ENCODE results near the gene SHISA9. TPM values are rescaled to one million over a fixed set of nuclear protein-coding genes. Genes with fewer than 3 reads are reported as not detected.

SHISA9 gene
- total RNA-seq, 1 donor from 2014 or later: 3.7 TPM

- H3K4me3 ChIP-seq (ENCODE audit: low read depth, low read length): no peak overlapping the region
- no peak for TF ChIP-seq CTCF (conservative IDR thresholded peaks at IDR 0.05; ENCODE audit: low read depth, low read length)
- DNase-seq (ENCODE audit: low read depth): no peak
These were observed 257.0 kb downstream of the SHISA9 start for GRCh38 chr16:13158427-13158826.

GRCh38 chr16:13165024-13165423 lies 263.6 kb downstream of the SHISA9 start:
- no peak overlapping the region for H3K4me3 ChIP-seq (ENCODE audit: low read depth, low read length)
- DNase-seq (ENCODE audit: low read depth): no peak
- TF ChIP-seq CTCF (conservative IDR thresholded peaks at IDR 0.05; ENCODE audit: low read depth, low read length): no peak

- TF ChIP-seq CTCF (conservative IDR thresholded peaks at IDR 0.05; ENCODE audit: low read depth, low read length): no peak
- no peak overlapping the region for H3K4me3 ChIP-seq (ENCODE audit: low read depth, low read length)
- peak; percentile 23 for DNase-seq (ENCODE audit: low read depth)
These were observed 266.7 kb downstream of the SHISA9 start for GRCh38 chr16:13168091-13168572.

- no peak overlapping the region for H3K4me3 ChIP-seq (ENCODE audit: low read depth, low read length)
- no peak for TF ChIP-seq CTCF (conservative IDR thresholded peaks at IDR 0.05; ENCODE audit: low read depth, low read length)
- no peak for DNase-seq (ENCODE audit: low read depth)
These were observed 269.9 kb downstream of the SHISA9 start for GRCh38 chr16:13171313-13171712.

GRCh38 chr16:13176711-13177110 lies 275.3 kb downstream of the SHISA9 start:
- DNase-seq (ENCODE audit: low read depth): no peak
- no peak overlapping the region for H3K4me3 ChIP-seq (ENCODE audit: low read depth, low read length)
- no peak for TF ChIP-seq CTCF (conservative IDR thresholded peaks at IDR 0.05; ENCODE audit: low read depth, low read length)

GRCh38 chr16:13178318-13178717 lies 276.9 kb downstream of the SHISA9 start:
- DNase-seq (ENCODE audit: low read depth): no peak
- H3K4me3 ChIP-seq (ENCODE audit: low read depth, low read length): no peak overlapping the region
- no peak for TF ChIP-seq CTCF (conservative IDR thresholded peaks at IDR 0.05; ENCODE audit: low read depth, low read length)

- no peak overlapping the region for H3K4me3 ChIP-seq (ENCODE audit: low read depth, low read length)
- TF ChIP-seq CTCF (conservative IDR thresholded peaks at IDR 0.05; ENCODE audit: low read depth, low read length): no peak
- no peak for DNase-seq (ENCODE audit: low read depth)
These were observed 280.0 kb downstream of the SHISA9 start for GRCh38 chr16:13181432-13181831.
